ENCODE measurements around the gene NOTCH1. TPM values are rescaled to one million over a fixed set of nuclear protein-coding genes. Genes with fewer than 3 reads are reported as not detected.

NOTCH1 gene
- total and polyA plus RNA-seq, 2 of the 4 experiments (the other 2 are of a cell fraction): 1.8 to 6.0 TPM

GRCh38 chr9:136494012-136494411 lies 51.8 kb downstream of the NOTCH1 start:
- Histone ChIP-seq H3K18ac (ENCODE audit: low read depth, low read length) (no peak overlapping the region), H2AFZ (replicated peaks; ENCODE audit: low read length, poor library complexity) (peak overlapping the region; percentile 18), H3K4me2 (ENCODE audit: low read depth, low read length) (no peak overlapping the region), H3K56ac (ENCODE audit: extremely low read depth, insufficient read depth, low read length) (no peak overlapping the region), H2BK20ac (ENCODE audit: low read depth, low read length) (no peak overlapping the region), H3K4me1 (ENCODE audit: control insufficient read depth, insufficient read depth, low read length) (no peaks in the 10 kb centered on the region), H3K23ac (ENCODE audit: low read depth, low read length) (no peak overlapping the region), H2BK15ac (ENCODE audit: low read depth, low read length) (no peak overlapping the region), H4K5ac (ENCODE audit: low read depth, low read length) (no peak overlapping the region), H3K4me3 (ENCODE audit: insufficient read depth, low read depth, low read length) (no peak overlapping the region), H3K79me1 (ENCODE audit: low read depth in 1 of 2, low read length in 2 of 2) (no peaks in the 10 kb centered on the region), H3K14ac (replicated peaks; ENCODE audit: low read depth, low read length) (no peak overlapping the region), H2BK5ac (ENCODE audit: low read depth, low read length, poor library complexity, severe bottlenecking) (no peak overlapping the region), H3K27ac (ENCODE audit: insufficient read depth, low read length) (no peak overlapping the region), H3K4ac (ENCODE audit: low read depth, low read length) (no peak overlapping the region), H4K20me1 (ENCODE audit: insufficient read depth, low read length) (no peaks in the 10 kb centered on the region), H3K9ac (ENCODE audit: low read depth, low read length) (no peak overlapping the region), H3K9me1 (ENCODE audit: insufficient read depth, low read length) (no peaks in the 10 kb centered on the region), H3K9me3 (ENCODE audit: control insufficient read depth, insufficient read depth, low read length) (no peaks in the 10 kb centered on the region), H2AK5ac (ENCODE audit: low read depth, low read length) (no peak overlapping the region), H4K8ac (ENCODE audit: low read depth in 2 of 2, low read length in 2 of 2) (no peak overlapping the region), H3K27me3 (ENCODE audit: control insufficient read depth, insufficient read depth, low read length) (no peaks in the 10 kb centered on the region), H4K91ac (ENCODE audit: insufficient read depth, low read depth, low read length) (no peak overlapping the region), H2BK120ac (ENCODE audit: low read depth, low read length) (no peak overlapping the region), H3K36me3 (ENCODE audit: control insufficient read depth, insufficient read depth, low read length) (peaks cover 34% of the 10 kb centered on the region), H2AK9ac (replicated peaks; ENCODE audit: low read depth, low read length, poor library complexity) (peak overlapping the region; percentile 9)
- CTCF ChIA-PET: no interaction called here
- 93% methylated on average over 2 of the region's 9 CpGs; no CpG with 5 or more reads in 1 of the 2 experiments for WGBS, 2 experiments (ENCODE audit: extremely low coverage in 2 of 2, insufficient read length in 1 of 2)
- no peak for TF ChIP-seq CEBPB (IDR thresholded peaks at IDR 0.05; ENCODE audit: low read depth, low read length)
- ATAC-seq (ENCODE audit: low read depth) (no peak), DNase-seq (no peak)
- BruUV-seq (replicated peaks): no TSS peak
- POLR2A ChIA-PET (ENCODE audit: unreplicated experiment): no interaction called here
- in situ Hi-C loops (cut with MboI; ENCODE audit: low sequenced_read_pairs): loop anchor here (5.0 kb wide), 1 partner anchor 138 kb away; no protein-coding TSS in a partner anchor
- intact Hi-C loops (cut with micrococcal nuclease): no loop called here
- dilution Hi-C loops (cut with HindIII; ENCODE audit: low sequenced_read_pairs, unreplicated experiment): no loop called here

Data from IMR-90 (cell line).